ENCODE data around the gene TOP1.

The TOP1 gene

GRCh38 chr20:41137614-41138474, 109.2 kb downstream of the TOP1 start (continued):
- no peak for TF ChIP-seq HOXC10 (CRISPR knock-in tag; IDR thresholded peaks at IDR 0.05)
- TF ChIP-seq HOXD13 (CRISPR knock-in tag; IDR thresholded peaks at IDR 0.05; ENCODE audit: borderline replicate concordance), result no peak
- no peak for TF ChIP-seq ZNF169 (tag by site-specific recombination; IDR thresholded peaks at IDR 0.05)
- peak; percentile 50; the same call in 1 of the 2 replicates for TF ChIP-seq ZEB2 (tag by site-specific recombination; IDR thresholded peaks at IDR 0.05)
- TF ChIP-seq ZNF707 (tag by site-specific recombination; IDR thresholded peaks at IDR 0.05), result no peak
- no peak for TF ChIP-seq ZBTB49 (tag by site-specific recombination; IDR thresholded peaks at IDR 0.05; ENCODE audit: low read depth)
- TF ChIP-seq ZNF121 (tag by site-specific recombination; IDR thresholded peaks at IDR 0.05), result no peak
- no peak for TF ChIP-seq ZNF777 (tag by site-specific recombination; IDR thresholded peaks at IDR 0.05; ENCODE audit: borderline replicate concordance)
- peak; percentile 87 for TF ChIP-seq EGR2 (tag by site-specific recombination; IDR thresholded peaks at IDR 0.05; ENCODE audit: low read depth)
- TF ChIP-seq ZNF133 (tag by site-specific recombination; IDR thresholded peaks at IDR 0.05), result no peak
- no peak for TF ChIP-seq SCRT1 (tag by site-specific recombination; IDR thresholded peaks at IDR 0.05; ENCODE audit: borderline replicate concordance)
- no peak for TF ChIP-seq ZNF184 (tag by site-specific recombination; IDR thresholded peaks at IDR 0.05)
- TF ChIP-seq ZNF747 (tag by site-specific recombination; IDR thresholded peaks at IDR 0.05), result no peak
- no peak for TF ChIP-seq ZNF48 (tag by site-specific recombination; IDR thresholded peaks at IDR 0.05)
- TF ChIP-seq ZNF280D (tag by site-specific recombination; IDR thresholded peaks at IDR 0.05), result no peak
- TF ChIP-seq TRIM28 (IDR thresholded peaks at IDR 0.05; ENCODE audit: borderline replicate concordance, low read length), result no peak
- no peak for TF ChIP-seq ZNF843 (tag by site-specific recombination; IDR thresholded peaks at IDR 0.05)
- peak; percentile 81 for TF ChIP-seq PRDM10 (tag by site-specific recombination; IDR thresholded peaks at IDR 0.05)
- TF ChIP-seq KLF16 (tag by site-specific recombination; IDR thresholded peaks at IDR 0.05), result peak; percentile 97
- no peak for TF ChIP-seq ZNF664 (tag by site-specific recombination; IDR thresholded peaks at IDR 0.05)
- no peak for TF ChIP-seq ZSCAN16 (tag by site-specific recombination; IDR thresholded peaks at IDR 0.05)
- TF ChIP-seq ZBTB10 (tag by site-specific recombination; IDR thresholded peaks at IDR 0.05), result 0 out of 2 replicates have a peak, but pooled peaks have one; percentile 57
- TF ChIP-seq ZFP37 (tag by site-specific recombination; IDR thresholded peaks at IDR 0.05), result no peak
- no peak for TF ChIP-seq ZNF202 (tag by site-specific recombination; IDR thresholded peaks at IDR 0.05; ENCODE audit: borderline replicate concordance)
- no peak for TF ChIP-seq ZNF221 (tag by site-specific recombination; IDR thresholded peaks at IDR 0.05; ENCODE audit: borderline replicate concordance)
- no peak for TF ChIP-seq ZNF157 (tag by site-specific recombination; IDR thresholded peaks at IDR 0.05)
- no peak for TF ChIP-seq ZNF155 (tag by site-specific recombination; IDR thresholded peaks at IDR 0.05)
- no peak for TF ChIP-seq ZNF610 (tag by site-specific recombination; IDR thresholded peaks at IDR 0.05; ENCODE audit: borderline replicate concordance)
- TF ChIP-seq ZFP69B (tag by site-specific recombination; IDR thresholded peaks at IDR 0.05), result no peak

Data from HEK293 (cell line).